HFFc6 (cell line): ENCODE measurements around the gene TFEB. TPM values are rescaled to one million over a fixed set of nuclear protein-coding genes. Genes with fewer than 3 reads are reported as not detected.

Experiments
- DNase-seq: peaks from one replicate; pipeline ENCODE4 v3.0.0-alpha.2; 2018
- H3K27ac Mint-ChIP-seq: 2 replicates; pipeline ENCODE4 v1.8.0; 2020; ENCODE audit warnings: mild to moderate bottlenecking, mixed read lengths
- H3K27me3 Mint-ChIP-seq: 2 replicates; pipeline ENCODE4 v1.8.0; 2021; ENCODE audit warnings: mild to moderate bottlenecking, moderate library complexity, mixed read lengths; ENCODE audit not compliant: insufficient read depth
- H3K36me3 Mint-ChIP-seq: 2 replicates; pipeline ENCODE4 v1.8.0; 2021; ENCODE audit warnings: low read depth, mixed read lengths
- H3K4me1 Mint-ChIP-seq: 2 replicates; pipeline ENCODE4 v1.8.0; 2020; ENCODE audit warnings: low read depth, mixed read lengths
- H3K4me3 Mint-ChIP-seq: 2 replicates; pipeline ENCODE4 v1.8.0; 2020; ENCODE audit warnings: mild to moderate bottlenecking, moderate library complexity, mixed read lengths
- H3K9me3 Mint-ChIP-seq: 2 replicates; pipeline ENCODE4 v1.8.0; 2020; ENCODE audit warnings: mild to moderate bottlenecking, mixed read lengths
- CTCF ChIP-seq: fragments of 200-600 bp; sonication (generic); IDR thresholded peaks from 2 replicates; pipeline ENCODE4 v1.5.0; 2021; ENCODE audit warnings: antibody characterized with exemption, mild to moderate bottlenecking
- total RNA-seq, 6 experiments: library from RNA; stranded (reverse); fragmentation: NEBNext Ultra II Directional; extraction: Animal tissue kit (Norgen Biotek cat#: 25700); gene quantifications; 2 replicates in 1 of 6; 3 replicates in 5 of 6; pipeline ENCODE4 v1.2.3, GENCODE V29; 2021

TFEB gene
- total RNA-seq, 6 experiments from 2014 or later: 8.7 to 14.2 (median 11.0) TPM

- Mint-ChIP-seq H3K4me3 (peak within 1 kb of the TSS; percentile 94), H3K27me3 (peaks cover 3% of the 10 kb centered on the region), H3K9me3 (no peaks in the 10 kb centered on the region), H3K36me3 (no peaks in the 10 kb centered on the region), H3K4me1 (peaks cover 14% of the 10 kb centered on the region), H3K27ac (peak within 1 kb of the TSS; percentile 50)
- peak; percentile 86 for TF ChIP-seq CTCF
- peak; percentile 91 for DNase-seq
Measured at GRCh38 chr6:41779788-41780550, 44.6 kb upstream of the TFEB start, which contains the start of gene FRS3. Gene FRS3, minus strand, starts transcription at chr6:41779900. Its CDS starts 2,913 bp downstream, at chr6:41776987.

GRCh38 chr6:41779336-41779735, 43.9 kb upstream of the TFEB start:
- no peak for DNase-seq

GRCh38 chr6:41778895-41779294, 43.5 kb upstream of the TFEB start:
- no peak for DNase-seq
- H3K4me3 Mint-ChIP-seq: peak overlapping the region; percentile 94
- no peaks in the 10 kb centered on the region for H3K9me3 Mint-ChIP-seq
- peak overlapping the region; percentile 50; the same call in 1 of the 2 replicates for H3K27ac Mint-ChIP-seq
- H3K27me3 Mint-ChIP-seq: no peaks in the 10 kb centered on the region; the same call in none of the 2 replicates
- TF ChIP-seq CTCF: no peak
- H3K36me3 Mint-ChIP-seq: no peaks in the 10 kb centered on the region; the same call in 1 of the 2 replicates
- peaks cover 14% of the 10 kb centered on the region for H3K4me1 Mint-ChIP-seq

More at GRCh38 chr6:41779336-41779735, 43.9 kb upstream of the TFEB start:
- no peaks in the 10 kb centered on the region; the same call in none of the 2 replicates for H3K27me3 Mint-ChIP-seq
- peaks cover 14% of the 10 kb centered on the region for H3K4me1 Mint-ChIP-seq
- TF ChIP-seq CTCF: no peak
- H3K27ac Mint-ChIP-seq: peak overlapping the region; percentile 50
- H3K4me3 Mint-ChIP-seq: peak overlapping the region; percentile 94
- no peaks in the 10 kb centered on the region for H3K9me3 Mint-ChIP-seq
- no peaks in the 10 kb centered on the region; the same call in 1 of the 2 replicates for H3K36me3 Mint-ChIP-seq

- no peaks in the 10 kb centered on the region for H3K9me3 Mint-ChIP-seq
- H3K36me3 Mint-ChIP-seq: no peaks in the 10 kb centered on the region; the same call in 1 of the 2 replicates
- H3K27me3 Mint-ChIP-seq: no peaks in the 10 kb centered on the region; the same call in none of the 2 replicates
- no peak overlapping the region for H3K27ac Mint-ChIP-seq
- no peak for DNase-seq
- peak overlapping the region; percentile 35; the same call in 1 of the 2 replicates for H3K4me3 Mint-ChIP-seq
- H3K4me1 Mint-ChIP-seq: peaks cover 14% of the 10 kb centered on the region
- TF ChIP-seq CTCF: no peak
Measured at GRCh38 chr6:41777551-41778285, 42.3 kb upstream of the TFEB start.

GRCh38 chr6:41775293-41775882, 40.0 kb upstream of the TFEB start:
- TF ChIP-seq CTCF: no peak
- Mint-ChIP-seq H3K27me3 (no peaks in the 10 kb centered on the region; the same call in none of the 2 replicates), H3K9me3 (no peaks in the 10 kb centered on the region), H3K36me3 (no peaks in the 10 kb centered on the region; the same call in 1 of the 2 replicates), H3K4me1 (peaks cover 7% of the 10 kb centered on the region), H3K4me3 (no peak overlapping the region), H3K27ac (no peak overlapping the region)
- no peak for DNase-seq
